ENCODE measurements around the gene PDHB. TPM values are rescaled to one million over a fixed set of nuclear protein-coding genes. Genes with fewer than 3 reads are reported as not detected.

The PDHB gene
- total and polyA plus RNA-seq, 2 of the 13 experiments (the other 11 are each of a cell fraction or from before 2014, with no cell fraction given), result 108 to 153 TPM

- TF ChIP-seq ZNF710 (CRISPR knock-in tag; IDR thresholded peaks at IDR 0.05; ENCODE audit: borderline replicate concordance), result peak; percentile 93
- no peak for TF ChIP-seq ARHGAP35 (CRISPR knock-in tag; IDR thresholded peaks at IDR 0.05; ENCODE audit: borderline replicate concordance)
- no peak for TF ChIP-seq MAZ (IDR thresholded peaks at IDR 0.05; ENCODE audit: borderline replicate concordance, low read depth, low read length)
- TF ChIP-seq MAZ (CRISPR knock-in tag; IDR thresholded peaks at IDR 0.05; ENCODE audit: low read depth), result no peak
- peak; percentile 11; the same call in 1 of the 2 replicates for TF ChIP-seq FOSL1 (CRISPR knock-in tag; IDR thresholded peaks at IDR 0.05; ENCODE audit: borderline replicate concordance)
- TF ChIP-seq ZNF816 (CRISPR knock-in tag; IDR thresholded peaks at IDR 0.05; ENCODE audit: borderline replicate concordance), result no peak
- TF ChIP-seq MIXL1 (CRISPR knock-in tag; IDR thresholded peaks at IDR 0.05), result peak; percentile 80; the same call in 1 of the 2 replicates
- peak; percentile 84 for TF ChIP-seq ISL2 (CRISPR knock-in tag; IDR thresholded peaks at IDR 0.05)
- peak; percentile 38; the same call in 1 of the 2 replicates for TF ChIP-seq TGIF2 (CRISPR knock-in tag; IDR thresholded peaks at IDR 0.05)
- TF ChIP-seq ZNF292 (CRISPR knock-in tag; IDR thresholded peaks at IDR 0.05; ENCODE audit: borderline replicate concordance, low read depth), result peak; percentile 49; the same call in 1 of the 2 replicates
- TF ChIP-seq KLF16 (CRISPR knock-in tag; IDR thresholded peaks at IDR 0.05), result peak in 1 of 2 experiments; percentile 62; a peak in 1 of 4 replicates
- TF ChIP-seq ZNF562 (CRISPR knock-in tag; IDR thresholded peaks at IDR 0.05; ENCODE audit: borderline replicate concordance), result no peak
- peak; percentile 98 for TF ChIP-seq PAXIP1 (CRISPR knock-in tag; conservative IDR thresholded peaks at IDR 0.05)
- peak; percentile 76 for TF ChIP-seq GFI1 (CRISPR knock-in tag; IDR thresholded peaks at IDR 0.05; ENCODE audit: borderline replicate concordance)
- TF ChIP-seq ARID5B (CRISPR knock-in tag; IDR thresholded peaks at IDR 0.05), result peak; percentile 96
- TF ChIP-seq CBX1 (IDR thresholded peaks at IDR 0.05; ENCODE audit: low read depth), result no peak
- TF ChIP-seq ZBTB26 (CRISPR knock-in tag; IDR thresholded peaks at IDR 0.05; ENCODE audit: borderline replicate concordance), result peak; percentile 96
- no peak for TF ChIP-seq NFYC (CRISPR knock-in tag; IDR thresholded peaks at IDR 0.05)
Measured at GRCh38 chr3:58452176-58452575, 18.5 kb upstream of the PDHB start (continued).

Data from HepG2 (cell line).